ENCODE data around the gene MOGAT1.

Gene MOGAT1

DNA sequence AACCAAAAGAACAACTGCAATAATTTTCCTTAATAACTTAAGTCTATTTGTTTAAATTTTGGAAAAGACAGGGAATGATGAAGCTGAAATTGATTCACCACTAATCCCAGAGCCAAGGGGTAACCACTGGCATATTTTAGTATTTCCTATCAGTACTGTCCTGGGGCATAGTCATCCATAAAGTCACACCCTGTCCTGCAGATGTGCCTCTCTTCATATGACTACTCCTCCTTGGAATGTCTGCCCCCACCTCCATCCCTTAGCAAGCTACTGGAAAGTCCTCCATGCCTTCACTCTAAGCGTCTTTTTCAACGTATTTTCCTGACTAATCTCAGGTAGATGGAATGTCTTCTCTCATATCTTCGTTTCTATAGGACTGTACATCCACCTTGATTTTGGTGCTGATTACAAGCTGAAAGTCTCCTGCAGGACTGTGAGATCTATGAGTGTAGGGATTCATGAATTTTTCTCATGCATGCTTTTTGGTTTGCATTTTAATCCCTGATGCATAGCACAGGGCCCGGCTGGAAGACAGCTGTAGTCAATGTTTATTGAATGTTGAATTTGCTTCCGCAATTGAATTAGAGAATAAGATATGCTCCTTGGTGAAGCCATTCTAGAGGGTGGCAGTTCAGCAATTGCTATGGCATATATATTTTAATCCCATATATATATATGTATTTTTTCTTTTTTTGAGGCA lies 85.6 kb downstream of the MOGAT1 start:
- H3K27me3 ChIP-seq (ENCODE audit: control insufficient read depth, insufficient read depth, low read length), result no peaks in the 10 kb centered on the region
- H3K9me3 ChIP-seq (ENCODE audit: control insufficient read depth, insufficient read depth, low read length), result no peaks in the 10 kb centered on the region
- no peak overlapping the region for H3K27ac ChIP-seq (ENCODE audit: low read depth, low read length)
- no peak overlapping the region for H3K4me3 ChIP-seq (ENCODE audit: low read depth, low read length)
- H3K36me3 ChIP-seq (ENCODE audit: control insufficient read depth, insufficient read depth, low read length), result no peaks in the 10 kb centered on the region
- H3K4me1 ChIP-seq (ENCODE audit: control insufficient read depth, insufficient read depth, low read length), result peaks cover 18% of the 10 kb centered on the region
- no peak overlapping the region for H3K9ac ChIP-seq (ENCODE audit: low read depth, low read length)
